Measurements from ENCODE around the gene HSFX4.
"Not testable (repeated sequence)": the region's sequence is repeated elsewhere in the genome, so short reads cannot be mapped to it uniquely, and the experiment has no call there.

HSFX4 gene

GRCh38 chrX:149938427-149938880 is 9.1 kb downstream of the HSFX4 start, which contains the start of gene EOLA2:
Gene EOLA2 (minus strand): TSS chrX:149938491. CDS start chrX:149933874, 4,617 bp downstream.
- H3K36me3 ChIP-seq (ENCODE audit: control insufficient read depth, insufficient read depth, low read length): peaks cover 10% of the 10 kb centered on the region
- H3K4me1 ChIP-seq (ENCODE audit: control insufficient read depth, insufficient read depth, low read length): peaks cover 3% of the 10 kb centered on the region; the same call in 1 of the 2 replicates
- H3K4me3 ChIP-seq (ENCODE audit: low read depth, low read length): peak within 1 kb of the TSS; percentile 77
- H3K27ac ChIP-seq (ENCODE audit: low read depth, low read length): peak within 1 kb of the TSS; percentile 50; the same call in 1 of the 2 replicates
- no peaks in the 10 kb centered on the region for H3K27me3 ChIP-seq (ENCODE audit: control insufficient read depth, insufficient read depth, low read length)
- H3K9me3 ChIP-seq (ENCODE audit: control insufficient read depth, insufficient read depth, low read depth, low read length): no peaks in the 10 kb centered on the region
- H3K9ac ChIP-seq (ENCODE audit: low read length): peak within 1 kb of the TSS; percentile 88

DNA sequence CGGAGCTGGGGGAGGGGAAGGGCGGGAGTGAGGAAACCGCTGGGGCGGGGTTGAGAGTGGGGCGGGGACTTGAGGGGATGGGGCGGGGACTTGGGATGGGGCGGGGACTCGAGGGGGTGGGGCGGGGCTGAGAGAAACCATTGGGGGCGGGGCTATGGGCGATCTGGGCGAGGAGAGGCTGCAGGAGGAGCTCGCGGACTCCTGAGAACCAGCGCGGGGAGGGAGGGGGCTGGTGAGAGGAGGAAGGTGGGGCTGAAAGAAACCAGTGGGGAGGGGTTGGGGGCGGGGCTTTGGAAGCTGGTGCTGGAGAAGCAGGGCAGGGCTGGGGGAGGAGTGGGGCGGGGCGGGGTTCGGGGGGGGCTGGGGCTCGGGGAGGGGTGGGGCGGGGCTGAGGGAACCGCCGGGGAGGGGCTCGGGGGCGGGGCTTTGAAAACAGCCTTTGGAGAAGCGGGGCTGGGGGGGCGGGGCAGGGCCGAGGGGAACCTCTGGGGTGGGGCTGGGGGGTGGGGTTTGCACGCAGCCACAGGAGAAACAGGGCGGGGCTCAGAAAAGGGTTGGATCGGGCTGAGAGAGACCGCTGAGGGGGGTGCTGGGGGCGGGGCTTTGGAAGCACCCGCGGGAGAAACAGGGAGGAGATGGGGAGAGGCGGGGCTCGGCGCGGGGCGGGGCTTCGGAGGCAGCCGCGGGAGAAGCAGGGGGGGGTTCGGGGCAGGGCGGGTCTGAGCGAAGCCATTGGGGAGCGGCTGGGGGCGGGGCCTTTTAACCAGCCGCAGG is 9.7 kb downstream of the HSFX4 start:
- no peak overlapping the region for H3K9ac ChIP-seq (ENCODE audit: low read length)
- H3K4me1 ChIP-seq (ENCODE audit: control insufficient read depth, insufficient read depth, low read length): peaks cover 3% of the 10 kb centered on the region; the same call in 1 of the 2 replicates
- no peaks in the 10 kb centered on the region for H3K9me3 ChIP-seq (ENCODE audit: control insufficient read depth, insufficient read depth, low read depth, low read length)
- no peaks in the 10 kb centered on the region for H3K27me3 ChIP-seq (ENCODE audit: control insufficient read depth, insufficient read depth, low read length)
- H3K27ac ChIP-seq (ENCODE audit: low read depth, low read length): no peak overlapping the region
- H3K4me3 ChIP-seq (ENCODE audit: low read depth, low read length): peak overlapping the region; percentile 77
- H3K36me3 ChIP-seq (ENCODE audit: control insufficient read depth, insufficient read depth, low read length): peaks cover 11% of the 10 kb centered on the region

GRCh38 chrX:149939655-149939904 is 10.2 kb downstream of the HSFX4 start:
- no peaks in the 10 kb centered on the region for H3K27me3 ChIP-seq (ENCODE audit: control insufficient read depth, insufficient read depth, low read length)
- peaks cover 3% of the 10 kb centered on the region; the same call in 1 of the 2 replicates for H3K4me1 ChIP-seq (ENCODE audit: control insufficient read depth, insufficient read depth, low read length)
- H3K27ac ChIP-seq (ENCODE audit: low read depth, low read length): peak overlapping the region; percentile 54; the same call in 1 of the 2 replicates
- peaks cover 11% of the 10 kb centered on the region for H3K36me3 ChIP-seq (ENCODE audit: control insufficient read depth, insufficient read depth, low read length)
- no peaks in the 10 kb centered on the region for H3K9me3 ChIP-seq (ENCODE audit: control insufficient read depth, insufficient read depth, low read depth, low read length)
- H3K9ac ChIP-seq (ENCODE audit: low read length): peak overlapping the region; percentile 86
- peak overlapping the region; percentile 92 for H3K4me3 ChIP-seq (ENCODE audit: low read depth, low read length)

DNA sequence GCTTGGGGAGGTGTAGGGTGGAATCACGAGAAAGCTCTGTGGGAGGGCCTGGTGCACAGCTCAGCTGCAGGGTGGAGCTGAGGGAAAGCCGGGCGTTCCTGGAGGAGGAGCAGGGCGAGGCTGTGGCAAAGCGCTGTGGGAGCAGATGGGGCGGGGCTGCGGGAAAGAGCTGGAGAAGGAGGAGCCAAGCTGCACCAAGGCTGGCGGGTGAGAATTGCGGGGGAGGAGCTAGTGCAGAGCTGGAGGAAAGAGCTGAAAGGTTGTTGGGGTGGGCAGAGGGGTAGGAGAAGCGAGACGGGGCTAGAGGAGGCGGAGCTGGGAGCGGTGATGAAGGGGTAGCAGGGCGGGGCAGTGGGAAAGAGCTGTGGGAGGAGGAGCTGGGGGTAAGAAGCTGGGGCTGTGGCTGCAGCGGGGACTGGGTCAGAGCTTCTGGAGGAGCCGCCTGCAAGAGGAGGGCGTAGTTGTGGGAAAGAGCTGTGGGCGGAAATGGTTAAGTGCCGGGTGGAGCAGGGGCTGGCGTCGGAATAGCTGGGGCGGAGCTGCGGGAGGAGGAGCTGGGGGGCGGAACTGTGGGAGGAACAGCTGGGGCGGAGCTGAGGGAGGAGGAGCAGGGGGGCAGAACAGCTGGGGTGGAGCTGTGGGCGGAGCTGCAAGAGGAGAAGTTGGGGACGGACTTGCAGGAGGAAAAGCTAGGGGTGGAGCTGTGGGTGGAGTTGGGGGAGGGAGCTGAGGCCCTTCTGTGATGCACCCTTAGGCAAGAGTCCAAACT is 10.7 kb downstream of the HSFX4 start:
- no peaks in the 10 kb centered on the region for H3K27me3 ChIP-seq (ENCODE audit: control insufficient read depth, insufficient read depth, low read length)
- no peaks in the 10 kb centered on the region for H3K9me3 ChIP-seq (ENCODE audit: control insufficient read depth, insufficient read depth, low read depth, low read length)
- peaks cover 11% of the 10 kb centered on the region for H3K36me3 ChIP-seq (ENCODE audit: control insufficient read depth, insufficient read depth, low read length)
- H3K27ac ChIP-seq (ENCODE audit: low read depth, low read length): peak overlapping the region; percentile 54; the same call in 1 of the 2 replicates
- H3K4me3 ChIP-seq (ENCODE audit: low read depth, low read length): peak overlapping the region; percentile 92
- H3K9ac ChIP-seq (ENCODE audit: low read length): peak overlapping the region; percentile 86
- peaks cover 3% of the 10 kb centered on the region; the same call in 1 of the 2 replicates for H3K4me1 ChIP-seq (ENCODE audit: control insufficient read depth, insufficient read depth, low read length)

DNA sequence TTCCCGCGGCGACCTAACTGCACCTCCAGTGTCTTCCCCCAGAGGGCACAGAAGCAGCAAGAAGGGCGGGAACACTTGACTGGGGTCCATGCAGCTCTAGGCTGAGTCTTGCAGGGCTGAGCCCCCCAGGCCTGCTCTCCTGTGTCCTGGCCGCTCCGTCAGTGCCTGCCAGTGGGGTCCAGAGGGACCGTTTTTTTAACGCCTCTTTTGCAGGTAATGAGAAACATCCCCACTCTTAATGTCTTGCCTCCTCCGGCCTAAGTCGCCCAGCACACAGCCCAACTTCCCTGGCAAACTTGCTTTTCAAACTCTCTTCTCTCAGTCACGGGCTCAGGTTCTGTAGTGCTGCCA is 11.3 kb downstream of the HSFX4 start:
- H3K9ac ChIP-seq (ENCODE audit: low read length): peak overlapping the region; percentile 62
- not testable (repeated sequence) for H3K9me3 ChIP-seq (ENCODE audit: control insufficient read depth, insufficient read depth, low read depth, low read length); H3K27me3 ChIP-seq (ENCODE audit: control insufficient read depth, insufficient read depth, low read length); H3K4me1 ChIP-seq (ENCODE audit: control insufficient read depth, insufficient read depth, low read length); H3K27ac ChIP-seq (ENCODE audit: low read depth, low read length)
- peaks cover 17% of the 10 kb centered on the region for H3K36me3 ChIP-seq (ENCODE audit: control insufficient read depth, insufficient read depth, low read length)
- peak overlapping the region; percentile 92 for H3K4me3 ChIP-seq (ENCODE audit: low read depth, low read length)

DNA sequence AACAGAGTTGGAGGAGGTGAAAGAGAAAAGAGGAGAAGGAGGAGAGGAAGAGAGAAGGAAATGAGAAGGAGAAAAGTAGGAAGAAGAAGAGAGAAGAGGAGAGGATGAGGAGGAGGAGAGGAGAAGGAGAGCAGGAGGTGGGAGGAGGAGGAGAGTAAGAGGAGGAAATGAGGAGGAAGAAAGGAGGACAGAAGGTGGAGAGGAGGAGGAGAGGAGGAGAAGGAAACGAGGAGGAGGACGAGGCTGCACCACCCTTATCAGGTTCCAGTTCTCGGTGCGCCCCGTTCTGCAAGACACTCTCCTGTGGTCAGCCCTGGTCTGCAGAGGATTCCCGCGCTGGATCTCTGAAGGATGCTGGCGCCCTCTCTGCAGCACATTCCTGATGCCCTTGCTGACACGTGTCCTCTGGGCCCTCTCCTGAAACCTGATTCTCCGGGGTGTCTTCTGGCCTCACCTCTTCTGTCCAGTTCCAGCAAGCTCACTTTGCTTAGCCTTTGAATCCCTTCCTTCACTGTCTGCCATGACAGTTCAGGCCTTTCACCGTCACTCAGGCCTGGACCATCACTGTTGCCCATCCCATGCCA is 15.8 kb downstream of the HSFX4 start:
- Histone ChIP-seq H3K4me1 (ENCODE audit: control insufficient read depth, insufficient read depth, low read length) (peaks cover 19% of the 10 kb centered on the region; the same call in 1 of the 2 replicates), H3K36me3 (ENCODE audit: control insufficient read depth, insufficient read depth, low read length) (peaks cover 40% of the 10 kb centered on the region)
- not testable (repeated sequence) for H3K27ac ChIP-seq (ENCODE audit: low read depth, low read length); H3K9ac ChIP-seq (ENCODE audit: low read length); H3K9me3 ChIP-seq (ENCODE audit: control insufficient read depth, insufficient read depth, low read depth, low read length); H3K27me3 ChIP-seq (ENCODE audit: control insufficient read depth, insufficient read depth, low read length); H3K4me3 ChIP-seq (ENCODE audit: low read depth, low read length)

GRCh38 chrX:149945820-149946219 is 16.4 kb downstream of the HSFX4 start:
- not testable (repeated sequence) for H3K27me3 ChIP-seq (ENCODE audit: control insufficient read depth, insufficient read depth, low read length); H3K9me3 ChIP-seq (ENCODE audit: control insufficient read depth, insufficient read depth, low read depth, low read length); H3K4me3 ChIP-seq (ENCODE audit: low read depth, low read length); H3K27ac ChIP-seq (ENCODE audit: low read depth, low read length); H3K9ac ChIP-seq (ENCODE audit: low read length)
- peaks cover 45% of the 10 kb centered on the region for H3K36me3 ChIP-seq (ENCODE audit: control insufficient read depth, insufficient read depth, low read length)
- peaks cover 19% of the 10 kb centered on the region; the same call in 1 of the 2 replicates for H3K4me1 ChIP-seq (ENCODE audit: control insufficient read depth, insufficient read depth, low read length)

DNA sequence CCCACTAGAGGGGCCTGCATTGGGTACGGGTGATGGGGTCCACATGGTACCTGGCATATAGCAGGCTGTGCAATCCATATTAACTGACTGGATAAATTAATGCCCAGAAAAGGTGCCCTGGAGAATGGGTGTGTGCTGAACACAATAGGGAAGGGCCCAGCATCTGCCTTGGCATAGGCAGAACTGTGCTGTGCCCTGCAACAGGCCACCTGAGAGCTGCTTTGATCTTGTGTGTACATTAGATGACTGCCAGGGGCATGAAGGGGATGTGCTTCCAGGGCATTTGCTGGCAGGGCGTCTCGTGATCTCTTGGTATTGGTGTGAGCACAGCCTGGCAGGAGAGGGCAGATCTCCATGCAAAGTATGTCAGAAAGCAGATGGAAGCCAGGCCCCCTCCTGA is 17.6 kb downstream of the HSFX4 start:
- not testable (repeated sequence) for H3K27me3 ChIP-seq (ENCODE audit: control insufficient read depth, insufficient read depth, low read length); H3K9ac ChIP-seq (ENCODE audit: low read length); H3K4me3 ChIP-seq (ENCODE audit: low read depth, low read length); H3K27ac ChIP-seq (ENCODE audit: low read depth, low read length); H3K9me3 ChIP-seq (ENCODE audit: control insufficient read depth, insufficient read depth, low read depth, low read length)
- Histone ChIP-seq H3K4me1 (ENCODE audit: control insufficient read depth, insufficient read depth, low read length) (peaks cover 19% of the 10 kb centered on the region; the same call in 1 of the 2 replicates), H3K36me3 (ENCODE audit: control insufficient read depth, insufficient read depth, low read length) (peaks cover 55% of the 10 kb centered on the region)

DNA sequence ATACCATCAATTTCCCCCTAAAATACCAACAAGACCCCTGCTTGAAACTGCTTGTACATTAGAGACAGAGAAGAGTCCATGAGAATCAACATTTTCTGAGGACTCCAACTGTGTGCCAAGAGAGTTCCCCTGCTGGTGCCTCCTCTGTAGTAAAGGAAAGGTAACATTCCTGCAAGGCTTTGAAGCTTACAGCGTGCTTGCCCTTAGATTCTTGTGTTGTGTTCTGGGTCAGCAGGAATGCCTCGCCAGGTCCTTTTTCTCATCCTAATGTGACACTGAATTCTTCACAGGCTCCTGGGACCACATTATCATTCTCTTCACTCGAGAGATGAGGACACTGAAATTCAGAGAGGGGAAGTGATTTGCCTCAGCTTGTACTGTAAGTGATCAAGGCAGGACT is 18.6 kb downstream of the HSFX4 start:
- H3K36me3 ChIP-seq (ENCODE audit: control insufficient read depth, insufficient read depth, low read length): peaks cover 62% of the 10 kb centered on the region
- no peak overlapping the region for H3K4me3 ChIP-seq (ENCODE audit: low read depth, low read length)
- H3K27me3 ChIP-seq (ENCODE audit: control insufficient read depth, insufficient read depth, low read length): no peaks in the 10 kb centered on the region
- H3K9me3 ChIP-seq (ENCODE audit: control insufficient read depth, insufficient read depth, low read depth, low read length): no peaks in the 10 kb centered on the region
- H3K4me1 ChIP-seq (ENCODE audit: control insufficient read depth, insufficient read depth, low read length): peaks cover 19% of the 10 kb centered on the region; the same call in 1 of the 2 replicates
- H3K9ac ChIP-seq (ENCODE audit: low read length): no peak overlapping the region
- no peak overlapping the region; the same call in 1 of the 2 replicates for H3K27ac ChIP-seq (ENCODE audit: low read depth, low read length)

DNA sequence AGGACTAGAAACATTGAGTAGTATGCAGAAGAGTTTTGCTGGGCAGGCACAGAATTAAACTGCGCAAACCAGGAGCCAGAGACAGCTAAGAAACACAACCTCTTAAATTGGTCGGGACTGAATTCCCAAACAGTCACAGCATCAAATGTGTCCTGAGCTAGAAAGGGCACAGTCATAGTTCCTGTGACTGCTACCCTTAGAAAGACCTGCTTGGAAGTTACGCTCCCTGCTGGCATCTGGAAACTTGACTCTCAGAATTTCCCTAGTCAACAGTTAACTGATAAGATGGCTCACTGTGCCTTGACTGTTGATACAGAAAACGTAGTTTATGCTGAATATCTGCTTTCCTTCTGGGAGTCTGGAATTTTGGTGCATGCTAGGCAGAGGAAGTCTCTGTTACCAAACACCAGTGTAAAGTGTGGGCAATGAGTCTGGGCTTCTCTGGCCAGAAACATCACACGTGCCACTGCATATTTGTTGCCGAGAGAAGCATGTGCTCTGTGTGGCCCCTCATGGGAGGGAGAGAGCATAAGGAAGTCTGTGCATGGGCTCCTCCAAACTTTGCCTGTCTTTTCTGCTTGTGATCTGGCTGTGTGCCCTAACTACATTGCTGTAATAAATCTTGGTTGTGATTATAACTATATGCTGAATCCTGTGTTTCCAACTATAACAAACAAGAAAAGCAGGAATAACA is 20.5 kb downstream of the HSFX4 start:
- Histone ChIP-seq H3K4me3 (ENCODE audit: low read depth, low read length) (no peak overlapping the region), H3K27ac (ENCODE audit: low read depth, low read length) (no peak overlapping the region), H3K9me3 (ENCODE audit: control insufficient read depth, insufficient read depth, low read depth, low read length) (no peaks in the 10 kb centered on the region), H3K4me1 (ENCODE audit: control insufficient read depth, insufficient read depth, low read length) (peaks cover 19% of the 10 kb centered on the region; the same call in 1 of the 2 replicates), H3K27me3 (ENCODE audit: control insufficient read depth, insufficient read depth, low read length) (no peaks in the 10 kb centered on the region), H3K9ac (ENCODE audit: low read length) (no peak overlapping the region), H3K36me3 (ENCODE audit: control insufficient read depth, insufficient read depth, low read length) (peaks cover 67% of the 10 kb centered on the region)
